RKO (cell line): ENCODE measurements around the gene ATXN7L1.

ENCODE experiments used
- DNase-seq: peaks from one replicate; pipeline ENCODE4 v3.0.0-alpha.2; 2016; ENCODE audit warnings: low spot score

The ATXN7L1 gene, protein sequence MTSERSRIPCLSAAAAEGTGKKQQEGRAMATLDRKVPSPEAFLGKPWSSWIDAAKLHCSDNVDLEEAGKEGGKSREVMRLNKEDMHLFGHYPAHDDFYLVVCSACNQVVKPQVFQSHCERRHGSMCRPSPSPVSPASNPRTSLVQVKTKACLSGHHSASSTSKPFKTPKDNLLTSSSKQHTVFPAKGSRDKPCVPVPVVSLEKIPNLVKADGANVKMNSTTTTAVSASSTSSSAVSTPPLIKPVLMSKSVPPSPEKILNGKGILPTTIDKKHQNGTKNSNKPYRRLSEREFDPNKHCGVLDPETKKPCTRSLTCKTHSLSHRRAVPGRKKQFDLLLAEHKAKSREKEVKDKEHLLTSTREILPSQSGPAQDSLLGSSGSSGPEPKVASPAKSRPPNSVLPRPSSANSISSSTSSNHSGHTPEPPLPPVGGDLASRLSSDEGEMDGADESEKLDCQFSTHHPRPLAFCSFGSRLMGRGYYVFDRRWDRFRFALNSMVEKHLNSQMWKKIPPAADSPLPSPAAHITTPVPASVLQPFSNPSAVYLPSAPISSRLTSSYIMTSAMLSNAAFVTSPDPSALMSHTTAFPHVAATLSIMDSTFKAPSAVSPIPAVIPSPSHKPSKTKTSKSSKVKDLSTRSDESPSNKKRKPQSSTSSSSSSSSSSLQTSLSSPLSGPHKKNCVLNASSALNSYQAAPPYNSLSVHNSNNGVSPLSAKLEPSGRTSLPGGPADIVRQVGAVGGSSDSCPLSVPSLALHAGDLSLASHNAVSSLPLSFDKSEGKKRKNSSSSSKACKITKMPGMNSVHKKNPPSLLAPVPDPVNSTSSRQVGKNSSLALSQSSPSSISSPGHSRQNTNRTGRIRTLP

DNA sequence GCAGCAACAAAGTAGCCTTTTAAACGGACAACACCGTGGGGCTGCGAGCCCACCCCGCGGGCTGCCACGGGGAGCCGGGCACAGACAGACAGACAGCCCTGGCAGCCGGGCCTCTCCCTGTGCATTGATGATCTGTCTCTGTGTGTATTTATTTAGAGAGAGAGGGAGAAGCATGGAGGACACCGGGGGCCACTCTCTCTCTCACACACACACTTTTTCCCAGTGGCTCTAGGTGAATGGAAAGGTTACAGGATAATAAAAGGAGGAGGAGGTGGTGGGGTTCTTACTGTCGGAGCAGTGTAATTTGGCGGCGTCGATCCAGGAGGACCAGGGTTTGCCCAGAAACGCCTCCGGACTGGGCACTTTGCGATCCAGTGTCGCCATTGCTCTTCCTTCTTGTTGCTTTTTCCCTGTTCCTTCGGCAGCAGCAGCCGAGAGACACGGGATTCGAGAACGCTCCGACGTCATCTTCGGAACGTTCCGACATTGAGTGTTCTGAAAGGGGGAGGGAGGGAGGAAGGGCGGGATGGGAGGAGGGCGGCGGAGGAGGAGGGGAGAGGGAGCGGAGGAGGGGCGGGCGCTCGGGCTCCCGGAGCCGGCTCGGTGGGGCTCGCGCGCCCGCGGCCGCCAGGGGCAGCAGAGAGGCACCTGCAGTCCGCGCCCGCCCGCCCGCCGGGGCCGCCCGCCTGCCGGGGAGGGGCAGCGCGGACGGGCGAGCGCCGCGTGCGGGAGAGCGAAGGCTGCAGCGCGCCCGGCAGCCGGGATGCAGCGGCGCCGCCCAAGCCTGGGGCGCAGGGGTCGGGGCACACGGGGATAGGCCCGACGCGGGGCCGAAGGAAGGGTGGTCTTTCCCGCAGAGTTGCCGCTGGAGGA, at the start of gene ATXN7L1:
ATXN7L1 (minus strand) TSS at position 509 of the 873 bp plus-strand sequence; CDS start at position 468, 41 bp downstream.
- peak; percentile 97 for DNase-seq

DNA sequence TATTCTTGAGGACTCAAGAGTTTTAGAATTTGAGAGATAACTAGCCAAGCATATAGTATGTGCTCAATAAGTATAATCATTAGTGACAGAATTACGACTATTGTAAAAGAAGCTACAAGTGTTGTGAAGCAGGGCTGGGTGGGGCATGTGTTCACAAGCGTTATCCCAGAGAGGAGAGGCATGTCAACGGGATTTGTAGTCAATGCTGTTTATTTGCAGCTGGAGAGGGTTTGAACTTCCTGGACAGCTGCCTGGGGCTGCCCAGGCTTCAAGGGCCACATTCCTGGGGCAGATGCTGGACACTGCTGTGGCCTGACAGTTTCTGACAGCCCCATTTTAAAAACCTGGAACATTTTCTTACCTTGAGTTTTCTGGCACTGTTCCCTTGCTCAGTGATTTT, 49.7 kb upstream of the ATXN7L1 start:
- no peak for DNase-seq

DNA sequence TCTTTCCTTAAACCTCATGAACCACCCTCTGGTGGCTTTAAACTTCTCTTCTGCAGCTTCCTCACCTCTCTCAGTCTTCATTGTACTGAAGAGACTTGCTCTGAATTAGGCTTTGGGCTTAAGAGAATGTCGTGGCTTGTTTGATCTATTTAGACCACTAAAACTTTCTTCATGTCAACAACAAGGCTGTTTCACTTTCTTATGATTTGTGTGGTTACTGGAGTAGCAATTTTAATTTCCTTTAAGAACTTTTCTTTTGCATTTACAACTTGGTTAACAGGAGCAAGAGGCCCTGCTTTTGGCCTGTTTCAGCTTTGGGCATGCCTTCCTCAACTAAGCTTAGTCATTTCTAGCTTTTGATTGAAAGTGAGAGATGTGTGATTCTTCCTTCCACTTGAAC, 48.5 kb upstream of the ATXN7L1 start:
- no peak for DNase-seq

DNA sequence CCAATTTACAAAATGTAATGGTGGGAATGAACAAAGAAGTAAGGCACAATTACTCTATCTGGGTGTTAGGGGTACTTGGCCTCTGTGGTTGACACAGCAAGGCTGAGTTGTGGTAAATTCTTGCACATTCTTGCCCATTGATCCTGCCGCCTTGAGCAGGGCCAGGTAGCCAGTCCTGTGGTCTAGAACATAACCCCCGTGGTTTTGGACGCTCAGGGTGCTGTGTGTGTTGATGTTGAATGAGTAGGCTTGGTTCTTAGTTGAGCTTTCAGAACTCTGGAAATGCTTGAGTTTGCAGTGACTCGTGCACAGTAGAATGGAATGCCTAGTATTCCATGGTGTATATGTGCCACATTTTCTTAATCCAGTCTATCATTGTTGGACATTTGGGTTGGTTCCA, 44.4 kb upstream of the ATXN7L1 start:
- no peak for DNase-seq

DNA sequence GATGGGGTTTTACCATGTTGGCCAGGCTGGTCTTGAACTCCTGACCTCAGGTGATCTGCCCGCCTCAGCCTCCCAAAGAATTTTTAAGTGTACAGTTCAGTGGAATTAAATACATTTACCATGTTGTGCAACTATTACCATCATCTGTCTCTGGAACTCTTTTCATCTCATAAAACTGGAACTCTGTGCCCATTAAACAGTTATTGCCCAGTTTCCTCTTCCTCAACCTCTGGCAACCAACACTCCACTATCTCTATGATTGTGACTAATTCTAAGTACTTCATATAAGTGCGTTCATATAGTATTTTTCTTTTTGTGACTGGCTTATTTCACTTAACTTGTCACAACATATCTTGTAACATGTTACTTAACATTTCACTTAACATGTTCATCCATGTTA, 41.3 kb upstream of the ATXN7L1 start:
- DNase-seq: no peak

DNA sequence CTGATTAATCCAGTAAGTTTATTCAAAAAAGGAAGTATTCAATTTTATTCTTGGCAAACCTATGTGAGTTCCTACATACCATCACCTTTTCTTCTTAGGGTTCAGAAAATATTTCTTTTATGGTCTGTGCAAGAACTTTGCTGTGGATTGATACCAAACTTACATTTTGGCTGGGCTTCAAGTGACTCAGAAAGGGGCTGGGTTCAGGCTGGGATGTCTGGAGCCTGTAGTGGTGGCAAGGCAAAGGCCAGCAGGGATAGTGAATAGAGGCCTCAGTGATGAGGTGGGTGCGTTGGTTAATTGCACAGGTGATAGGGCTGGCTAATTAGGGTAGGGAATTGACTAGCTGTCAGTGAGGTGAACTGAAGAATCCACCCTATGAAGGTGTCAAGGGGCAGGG, 40.2 kb upstream of the ATXN7L1 start:
- DNase-seq: no peak

DNA sequence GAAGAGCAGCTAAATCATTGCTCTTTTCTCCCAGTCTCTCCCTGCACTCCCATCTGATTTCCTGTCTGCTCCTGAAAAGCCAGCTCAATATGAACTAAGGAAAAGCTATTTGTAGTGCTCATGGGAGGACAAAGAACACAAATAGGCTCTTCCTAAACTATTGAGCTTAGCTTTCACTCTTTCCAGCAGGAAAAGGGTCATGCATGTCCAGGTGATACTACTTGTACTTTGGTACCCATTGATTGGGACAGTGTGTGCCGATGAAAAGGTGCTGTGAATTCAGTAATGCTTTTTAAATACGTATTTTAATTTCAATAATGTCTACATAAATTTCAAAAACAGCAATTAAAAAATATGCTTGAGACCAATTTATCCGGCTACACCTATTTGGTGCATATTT, 37.5 kb upstream of the ATXN7L1 start:
- DNase-seq: no peak

DNA sequence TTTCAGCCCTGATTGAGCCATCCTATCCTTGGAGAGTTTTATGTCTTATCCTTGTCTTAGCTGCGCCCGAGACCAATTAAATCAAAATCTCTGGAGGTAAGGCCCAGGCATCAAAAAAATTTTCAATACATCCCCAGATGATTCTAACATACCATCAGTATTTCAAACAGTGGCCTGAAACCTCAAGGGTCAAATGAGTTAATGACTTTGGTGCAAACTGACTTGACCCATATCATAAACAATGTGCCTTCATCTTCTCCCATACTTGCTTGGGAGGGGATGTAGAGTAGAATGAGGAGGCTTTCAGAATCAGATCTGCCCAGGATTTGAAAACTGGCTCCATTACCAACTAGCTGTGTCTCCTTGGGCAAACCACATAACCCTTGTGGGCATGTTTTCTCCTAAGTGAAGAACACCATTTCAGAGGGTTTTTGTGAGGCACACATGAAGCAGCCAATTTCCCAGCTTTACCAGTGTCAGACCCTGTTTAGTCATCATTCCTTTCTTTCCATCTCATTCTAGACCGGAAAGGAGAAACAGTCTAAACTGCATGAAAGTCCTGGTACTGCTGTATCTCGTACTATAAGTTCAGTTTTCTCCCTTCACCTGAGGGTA, 35.7 kb upstream of the ATXN7L1 start:
- DNase-seq: no peak

DNA sequence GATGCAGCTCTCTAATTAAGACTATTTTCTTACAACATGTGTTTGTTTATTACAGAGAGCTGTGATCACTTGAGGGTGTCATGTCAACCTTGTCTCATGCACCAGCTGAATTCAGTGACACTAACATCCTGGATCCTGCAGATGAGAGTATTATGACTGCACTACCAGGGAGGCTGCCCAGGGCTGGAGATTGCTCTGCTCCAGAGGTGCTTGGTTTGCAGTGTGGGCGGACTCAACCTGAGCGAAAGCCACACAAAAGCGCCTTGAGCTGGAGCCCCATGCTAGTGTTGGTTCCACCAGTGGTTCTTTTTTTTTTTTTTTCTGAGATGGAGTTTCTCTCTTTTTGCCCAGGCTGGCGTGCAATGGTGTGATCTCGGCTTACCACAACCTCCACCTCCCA, 33.8 kb upstream of the ATXN7L1 start:
- no peak for DNase-seq

DNA sequence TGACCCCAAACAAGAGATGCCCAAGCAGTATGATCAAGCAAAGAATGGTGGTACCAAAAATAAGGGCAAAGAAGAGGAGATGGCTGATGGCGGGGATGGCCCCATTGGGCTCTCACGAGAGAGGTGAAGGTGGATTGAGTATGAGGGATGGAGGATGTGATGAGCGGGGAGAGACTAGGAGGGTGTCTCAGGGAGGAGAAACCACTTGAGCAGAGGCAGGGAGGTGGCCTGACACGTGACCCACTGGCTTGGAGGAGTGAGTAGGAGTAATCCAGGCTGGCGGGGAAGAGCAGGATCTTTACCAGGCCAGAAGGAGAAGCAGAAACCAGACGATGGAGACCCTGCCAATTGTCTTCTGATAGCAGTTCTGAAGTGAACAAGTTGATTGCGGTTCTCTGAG, 33.3 kb upstream of the ATXN7L1 start:
- no peak for DNase-seq

DNA sequence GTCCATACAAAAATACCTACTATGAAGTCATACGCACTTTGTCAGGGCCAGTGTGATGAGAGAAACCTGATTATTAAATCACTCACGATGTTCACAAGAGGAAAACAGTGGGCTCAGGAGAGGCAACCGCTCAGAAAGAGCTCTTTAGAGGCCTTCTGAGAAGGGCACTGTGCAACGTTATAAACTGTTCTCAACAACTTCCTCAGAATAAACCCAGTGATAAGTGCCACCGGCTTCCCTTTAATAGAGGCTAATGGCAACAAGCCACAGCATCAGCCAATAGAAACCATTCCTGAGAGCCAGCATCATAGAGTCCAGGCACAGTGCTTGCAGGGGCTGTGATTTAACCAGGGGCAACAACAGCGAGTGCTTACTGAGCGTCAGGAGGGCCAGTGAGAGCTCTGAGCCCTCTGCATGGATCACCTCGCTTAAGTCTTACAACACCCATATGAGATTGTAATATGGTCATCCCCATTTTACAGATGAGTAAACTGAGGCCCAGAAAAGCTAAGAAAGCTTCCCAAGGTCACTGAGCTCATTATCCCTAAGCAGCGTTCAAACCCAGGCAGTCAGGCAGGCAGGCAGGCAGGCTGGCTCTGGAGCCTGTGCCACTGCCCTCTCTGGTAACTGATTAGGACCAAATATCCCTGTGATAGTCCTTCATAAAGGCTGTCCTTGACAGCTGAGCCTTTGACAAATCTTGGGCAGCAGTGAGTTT, 30.9 kb upstream of the ATXN7L1 start:
- no peak for DNase-seq

DNA sequence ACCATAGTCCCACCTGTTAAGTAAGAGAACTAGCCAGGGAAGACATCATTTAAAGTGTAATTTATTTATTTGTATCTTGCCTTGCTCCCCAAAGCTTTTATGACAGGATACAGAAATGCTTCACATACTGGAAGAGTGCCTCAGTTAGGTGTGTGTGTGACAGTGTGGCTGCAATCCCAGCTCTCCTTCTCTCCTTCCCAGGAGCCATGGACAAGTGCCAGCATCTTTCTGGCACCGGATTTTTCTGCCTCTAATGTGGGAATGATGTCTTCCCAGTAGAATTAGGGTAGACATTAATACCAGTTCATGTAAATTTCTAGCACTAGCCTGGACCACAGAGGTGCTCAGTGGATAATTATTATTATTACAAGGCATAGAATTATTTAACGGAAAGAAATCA, 30.3 kb upstream of the ATXN7L1 start:
- no peak for DNase-seq

DNA sequence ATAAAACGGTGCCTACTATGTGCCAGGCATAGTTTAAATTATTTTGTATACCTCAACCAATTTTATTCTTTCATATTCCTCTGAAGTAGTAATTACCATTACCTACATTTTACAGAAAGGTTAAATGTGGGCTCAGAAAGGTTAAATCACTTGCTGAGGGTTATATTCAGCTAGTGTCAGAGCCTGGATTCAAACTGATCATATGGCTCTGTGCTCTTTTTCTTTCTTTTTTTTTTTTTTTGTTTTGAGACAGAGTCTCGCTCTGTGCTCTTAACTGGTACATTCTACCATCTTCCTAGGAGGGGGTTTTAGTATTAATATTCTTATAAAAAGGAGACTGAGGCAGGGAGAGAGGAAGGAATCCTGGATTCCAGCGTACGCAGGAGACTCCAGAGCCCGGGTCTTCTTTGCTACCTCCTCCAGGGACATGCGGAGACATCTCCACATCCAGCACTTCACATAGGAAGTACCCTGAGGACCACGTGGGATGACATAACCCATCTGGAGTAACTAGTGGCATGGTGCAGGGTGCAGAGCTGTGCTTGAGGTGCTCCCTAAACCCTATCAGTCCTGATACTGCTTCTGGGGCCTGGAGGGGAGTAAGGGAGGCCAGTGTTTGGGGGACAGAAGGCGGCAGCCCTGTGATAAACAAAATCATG, 29.6 kb upstream of the ATXN7L1 start:
- no peak for DNase-seq

DNA sequence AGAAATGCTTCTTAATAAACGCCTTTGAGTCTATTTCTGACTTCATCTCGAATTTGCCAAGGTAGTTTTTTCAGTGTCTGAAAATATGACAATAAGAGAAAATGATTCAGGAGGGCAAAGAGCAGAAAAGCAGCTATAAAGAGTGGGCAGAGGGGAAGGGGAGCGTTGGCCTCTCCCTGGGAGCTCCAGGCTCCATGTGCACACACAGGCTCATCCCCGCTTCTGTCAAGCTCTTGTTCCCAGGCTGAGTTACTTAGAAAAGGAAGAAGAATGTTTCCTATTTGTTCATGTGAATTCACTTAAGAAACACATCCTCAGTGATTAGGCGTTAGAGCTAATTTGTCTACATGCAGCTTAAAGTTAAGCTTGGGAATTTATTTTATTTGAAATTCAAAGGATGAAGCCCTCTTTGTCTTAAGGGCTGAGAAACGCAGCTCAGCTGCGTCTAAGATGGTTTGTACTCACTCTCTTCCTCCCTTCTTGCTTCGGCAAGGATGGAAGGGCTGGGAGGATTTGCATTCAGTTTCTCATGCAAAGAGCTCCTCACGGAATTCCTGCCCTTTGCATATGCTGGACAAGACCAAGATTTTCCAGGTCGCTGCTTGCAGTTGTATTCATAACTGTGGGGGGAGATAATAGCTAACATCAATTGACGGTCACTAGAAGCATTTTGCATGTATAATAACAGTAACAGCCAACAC, 29.0 kb upstream of the ATXN7L1 start:
- no peak for DNase-seq

DNA sequence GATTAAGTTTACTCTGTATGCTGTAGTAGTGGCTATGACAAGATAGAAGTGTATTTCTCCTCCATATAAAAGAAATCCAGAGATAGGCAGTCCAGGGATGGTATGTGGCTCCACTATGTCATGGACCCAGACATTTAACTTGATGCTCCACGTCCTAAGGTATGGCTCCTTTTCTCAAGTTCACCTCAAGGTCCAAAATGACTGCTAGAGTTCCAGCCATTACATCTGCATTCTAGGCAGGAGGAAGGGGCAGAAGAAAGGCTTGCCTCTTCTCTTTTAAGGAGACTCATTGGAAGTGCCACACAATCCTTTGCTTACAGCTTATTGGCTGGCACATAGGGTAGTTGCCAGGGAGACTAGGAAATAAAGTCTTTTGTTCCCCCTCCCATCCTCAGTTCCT, 27.7 kb upstream of the ATXN7L1 start:
- no peak for DNase-seq

DNA sequence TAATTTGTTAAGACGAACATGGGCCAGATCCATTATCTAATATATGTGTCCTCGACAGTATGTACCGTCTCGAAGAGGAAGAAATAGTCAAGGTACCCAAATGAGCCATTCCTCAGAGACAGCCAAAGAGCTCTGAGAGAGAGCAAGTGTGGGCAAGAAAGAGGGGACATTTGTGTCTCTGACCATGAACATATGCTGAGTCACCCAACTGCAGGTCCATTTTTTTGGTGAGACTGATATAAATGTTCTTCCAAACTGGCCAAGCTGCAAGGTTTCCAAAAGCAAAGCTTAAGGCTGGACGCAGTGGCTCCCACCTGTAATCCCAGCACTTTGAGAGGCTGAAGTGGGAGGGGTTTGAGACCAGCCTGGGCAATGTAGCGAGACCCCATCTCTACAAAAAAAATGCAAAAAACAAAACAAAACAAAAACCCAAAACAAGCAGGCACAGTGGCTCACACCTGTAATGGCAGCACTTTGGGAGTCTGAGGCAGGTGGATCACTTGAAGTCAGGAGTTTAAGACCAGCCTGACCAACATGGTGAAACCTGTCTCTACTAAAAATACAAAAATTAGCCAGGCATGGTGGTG, 26.0 kb upstream of the ATXN7L1 start:
- no peak for DNase-seq

DNA sequence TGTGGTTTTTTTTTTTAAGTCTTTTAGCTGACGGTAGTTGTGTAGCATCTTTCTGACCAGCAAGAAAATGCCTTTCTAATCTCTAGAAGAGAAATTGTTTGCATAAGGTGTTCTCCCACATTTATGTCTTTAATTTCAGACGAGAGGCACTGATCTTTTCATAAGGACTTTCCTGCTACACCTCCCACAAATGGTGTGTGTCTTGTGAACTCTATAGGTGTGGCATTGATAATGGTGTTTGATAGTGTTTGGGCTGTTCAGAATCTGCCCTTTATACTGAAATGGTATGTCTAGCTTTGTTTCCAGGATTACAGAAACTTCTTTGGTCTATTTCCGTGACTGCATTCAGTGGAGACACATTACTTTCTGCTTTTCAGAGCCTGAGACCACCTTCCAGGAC, 21.6 kb upstream of the ATXN7L1 start:
- DNase-seq: no peak

DNA sequence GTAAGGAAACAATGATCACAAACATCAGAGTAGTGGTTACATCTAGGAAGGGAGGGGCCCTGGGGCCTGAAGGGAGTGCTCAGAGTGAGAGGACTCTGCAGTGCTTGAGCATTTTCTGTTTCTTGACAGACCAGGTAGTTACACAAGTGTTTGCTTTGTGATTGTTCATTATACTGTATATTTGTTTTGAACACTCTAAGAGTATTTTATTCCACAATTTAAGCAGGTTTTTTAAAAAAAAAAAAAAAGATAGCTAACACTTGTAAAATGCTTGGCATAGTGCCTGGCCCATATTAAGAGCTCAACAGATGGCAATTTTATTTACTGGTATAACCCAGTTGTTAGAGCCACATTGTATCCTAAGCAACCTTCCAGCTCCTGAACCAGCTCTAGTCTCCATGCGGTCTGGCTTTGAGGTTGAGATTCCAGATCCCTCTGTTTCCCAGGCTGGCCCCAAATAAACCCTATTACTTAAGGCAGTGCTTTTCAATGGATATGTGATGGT, 20.1 kb upstream of the ATXN7L1 start:
- DNase-seq: no peak

DNA sequence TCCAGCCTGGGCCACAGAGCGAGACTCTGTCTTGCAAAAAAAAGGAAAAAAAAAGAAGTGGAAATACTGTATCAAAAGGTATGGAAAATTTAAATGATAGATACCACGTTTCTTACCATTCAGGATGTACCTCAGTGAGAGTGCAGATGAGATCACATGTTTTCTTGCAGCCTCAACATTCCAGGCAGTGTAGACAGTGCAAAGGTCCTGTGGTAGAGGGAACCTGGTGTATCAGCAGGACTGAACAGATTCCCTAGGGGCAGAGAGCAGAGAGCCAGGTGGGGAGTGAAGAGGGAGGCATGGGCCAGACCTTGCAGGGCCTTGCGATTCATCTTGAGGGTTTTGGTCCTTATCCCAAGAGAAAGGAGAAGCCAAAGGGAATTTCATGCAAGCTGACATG, 17.7 kb upstream of the ATXN7L1 start:
- DNase-seq: no peak
